HG03558 (cell line): ENCODE measurements around the gene C5AR1.
A peak's percentile ranks its signal among the peaks of the same experiment; 100 is the strongest.
"Not testable (repeated sequence)": the region's sequence is repeated elsewhere in the genome, so short reads cannot be mapped to it uniquely, and the experiment has no call there.

Experiments
- ATAC-seq: cut with Tn5 transposase; IDR thresholded peaks from one replicate; pipeline ENCODE4 v1.9.1; 2021; ENCODE audit warnings: moderate number of reproducible peaks; ENCODE audit not compliant: unreplicated experiment; ENCODE audit errors: extremely low read depth

The C5AR1 gene

GRCh38 chr19:47309608-47310007 is at the start of gene C5AR1:
C5AR1 (plus strand) TSS chr19:47309861; CDS start chr19:47309896, 35 bp downstream.
- ATAC-seq, result no peak

- ATAC-seq, result no peak
Measured at GRCh38 chr19:47260476-47260875, 49.2 kb upstream of the C5AR1 start.

- ATAC-seq, result not testable (repeated sequence)
Measured at GRCh38 chr19:47261946-47262793, 47.5 kb upstream of the C5AR1 start.

GRCh38 chr19:47264629-47265028 is 45.0 kb upstream of the C5AR1 start:
- ATAC-seq, result no peak

GRCh38 chr19:47266401-47266941 is 43.2 kb upstream of the C5AR1 start:
- ATAC-seq, result no peak

- ATAC-seq, result no peak
Measured at GRCh38 chr19:47267350-47267759, 42.3 kb upstream of the C5AR1 start.

- ATAC-seq, result no peak
Measured at GRCh38 chr19:47268028-47268427, 41.6 kb upstream of the C5AR1 start.

- ATAC-seq, result no peak
Measured at GRCh38 chr19:47269596-47269995, 40.1 kb upstream of the C5AR1 start.

GRCh38 chr19:47270408-47270807 is 39.3 kb upstream of the C5AR1 start:
- ATAC-seq, result no peak

- ATAC-seq, result no peak
Measured at GRCh38 chr19:47271949-47272348, 37.7 kb upstream of the C5AR1 start.

- ATAC-seq, result no peak
Measured at GRCh38 chr19:47272448-47273312, 37.0 kb upstream of the C5AR1 start.

- peak; percentile 32 for ATAC-seq
Measured at GRCh38 chr19:47273313-47274070, 36.2 kb upstream of the C5AR1 start.

GRCh38 chr19:47274071-47274890 is 35.4 kb upstream of the C5AR1 start, which contains the start of gene INAFM1:
INAFM1 (plus strand) TSS chr19:47274885; CDS start chr19:47274920, 35 bp downstream.
- no peak for ATAC-seq

- ATAC-seq, result no peak
Measured at GRCh38 chr19:47274891-47275761, 34.5 kb upstream of the C5AR1 start.

- no peak for ATAC-seq
Measured at GRCh38 chr19:47275791-47276461, 33.7 kb upstream of the C5AR1 start.

GRCh38 chr19:47276513-47276912 is 33.1 kb upstream of the C5AR1 start:
- not testable (repeated sequence) for ATAC-seq

GRCh38 chr19:47280183-47280797 is 29.4 kb upstream of the C5AR1 start:
- ATAC-seq, result no peak
